ENCODE data around the gene PTPRU. TPM values are rescaled to one million over a fixed set of nuclear protein-coding genes. Genes with fewer than 3 reads are reported as not detected.

Gene PTPRU
- total RNA-seq, 1 experiment from 2014 or later, result 40.7 TPM

- ATAC-seq (no peak), DNase-seq (ENCODE audit: low read depth, low spot score) (no peak)
- Histone ChIP-seq H3K9me3 (ENCODE audit: control insufficient read depth in 1 of 2, insufficient read depth in 1 of 2, low read depth in 1 of 2, low read length in 2 of 2) (no peaks in the 10 kb centered on the region), H3K4me1 (ENCODE audit: control insufficient read depth in 1 of 2, insufficient read depth in 2 of 2, low read length in 2 of 2) (peaks cover 17 to 28% of the 10 kb centered on the region in 2 experiments), H3K79me2 (ENCODE audit: insufficient read depth, low read length) (peaks cover 24% of the 10 kb centered on the region; the same call in 1 of the 2 replicates), H3K4me3 (replicated peaks in 1 of 2; ENCODE audit: low read depth in 1 of 2, low read length in 2 of 2) (no peak overlapping the region), H2AFZ (ENCODE audit: low read depth, low read length, poor library complexity, severe bottlenecking) (no peak overlapping the region), H3K4me2 (ENCODE audit: low read length) (no peak overlapping the region), H3K27ac (ENCODE audit: low read depth, low read length) (no peak overlapping the region), H3K27me3 (ENCODE audit: insufficient read depth, low read length) (no peaks in the 10 kb centered on the region), H3K9me2 (ENCODE audit: insufficient read depth) (no peaks in the 10 kb centered on the region), H4K20me1 (ENCODE audit: insufficient read depth) (no peaks in the 10 kb centered on the region), H3K36me3 (ENCODE audit: control insufficient read depth in 1 of 2, insufficient read depth in 2 of 2, low read length in 2 of 2) (no peaks in the 10 kb centered on the region), H3K9ac (ENCODE audit: low read length) (no peak overlapping the region)
- BruUV-seq (replicated peaks), result no TSS peak
- TF ChIP-seq REST (IDR thresholded peaks at IDR 0.05; ENCODE audit: low read depth) (no peak), JUND (IDR thresholded peaks at IDR 0.05) (no peak), EGR1 (IDR thresholded peaks at IDR 0.05; ENCODE audit: low read depth) (no peak), EZH2 (IDR thresholded peaks at IDR 0.05) (no peak), SRF (IDR thresholded peaks at IDR 0.05; ENCODE audit: low read depth) (no peak), ZBTB33 (IDR thresholded peaks at IDR 0.05; ENCODE audit: extremely low read depth, insufficient replicate concordance, low read length) (no peak), POLR2A (IDR thresholded peaks at IDR 0.05; ENCODE audit: borderline replicate concordance, extremely low read depth, insufficient read depth, insufficient read length) (no peak), CBX3 (IDR thresholded peaks at IDR 0.05; ENCODE audit: low read depth) (no peak), RAD21 (IDR thresholded peaks at IDR 0.05; ENCODE audit: low read depth) (no peak), EZH2phosphoT487 (IDR thresholded peaks at IDR 0.05; ENCODE audit: borderline replicate concordance) (no peak)
- RAD21 ChIA-PET (ENCODE audit: low non-redundant PET in 1 of 2, low total read pairs in 2 of 2, uncharacterized antibody in 2 of 2, unreplicated experiment in 2 of 2), result no interaction called here
- CTCF ChIA-PET, result interaction anchor here (1.3 kb wide), 1 partner anchor 155 kb away, joined by 3 read pairs; no protein-coding TSS in a partner anchor
- intact Hi-C loops (cut with micrococcal nuclease), result loop anchor here (10.0 kb wide), 1 partner anchor 104 kb away; no protein-coding TSS in a partner anchor
- POLR2A ChIA-PET, result no interaction called here
Observed at GRCh38 chr1:29240986-29241385, 4.7 kb downstream of the PTPRU start.
